SU-DHL-6 (cell line): ENCODE data around the gene RABGAP1.

ENCODE experiments used
- H2AFZ ChIP-seq: fragments of 200-600 bp; sonication (generic); 2 replicates; pipeline ENCODE4 v1.6.1; 2014; ENCODE audit warnings: low read depth, mild to moderate bottlenecking, moderate library complexity, mixed read lengths, antibody characterized with exemption, low read length; ENCODE audit not compliant: severe bottlenecking
- H3F3A ChIP-seq: fragments of 200-600 bp; shearing (Covaris generic); 2 replicates; pipeline ENCODE4 v1.6.0; 2016; ENCODE audit warnings: antibody characterized with exemption, mild to moderate bottlenecking; ENCODE audit not compliant: insufficient read depth
- H3K27ac ChIP-seq: fragments of 200-600 bp; sonication (generic); 2 replicates; pipeline ENCODE4 v1.5.1; 2016; ENCODE audit warnings: low read depth, mild to moderate bottlenecking, low read length, moderate library complexity, mixed read lengths
- H3K27me3 ChIP-seq: fragments of 200-600 bp; sonication (generic), shearing (Covaris generic); 2 replicates; pipeline ENCODE4 v1.6.0; 2014; ENCODE audit warnings: mild to moderate bottlenecking, low read length
- H3K36me3 ChIP-seq: fragments of 200-600 bp; sonication (generic); 2 replicates; pipeline ENCODE4 v1.6.1; 2014; ENCODE audit warnings: mild to moderate bottlenecking, low read length, mixed read lengths
- H3K4me2 ChIP-seq: fragments of 300-600, 200-600 bp; shearing (Covaris generic), sonication (generic); 2 replicates; pipeline ENCODE4 v1.6.0; 2014; ENCODE audit warnings: low read length, low read depth, mild to moderate bottlenecking; ENCODE audit not compliant: poor library complexity, severe bottlenecking
- H3K4me3 ChIP-seq: fragments of 200-600 bp; sonication (generic); 2 replicates; pipeline ENCODE4 v1.5.1; 2014; ENCODE audit warnings: antibody characterized with exemption, low read length, mild to moderate bottlenecking, mixed read lengths; ENCODE audit not compliant: insufficient read depth, poor library complexity, severe bottlenecking
- H3K79me2 ChIP-seq: fragments of 200-600 bp; sonication (generic); 2 replicates; pipeline ENCODE4 v1.6.1; 2014; ENCODE audit warnings: mild to moderate bottlenecking, low read length, moderate library complexity; ENCODE audit not compliant: insufficient read depth
- H3K9ac ChIP-seq: fragments of 200-600 bp; sonication (generic); 2 replicates; pipeline ENCODE4 v1.7.0; 2014; ENCODE audit warnings: mild to moderate bottlenecking, low read length
- H3K9me2 ChIP-seq: fragments of 200-600 bp; sonication (generic); replicated peaks from 2 replicates; pipeline ENCODE4 v1.6.1; 2014; ENCODE audit warnings: low read length; ENCODE audit not compliant: insufficient read depth
- H3K9me3 ChIP-seq: fragments of 200-600 bp; sonication (generic); 2 replicates; pipeline ENCODE4 v1.6.1; 2014; ENCODE audit warnings: low read length, mixed read lengths; ENCODE audit not compliant: insufficient read depth
- H4K20me1 ChIP-seq: fragments of 200-600 bp; sonication (generic); 2 replicates; pipeline ENCODE4 v1.6.1; 2014; ENCODE audit warnings: low read depth, mild to moderate bottlenecking, antibody characterized with exemption, low read length, moderate library complexity, mixed read lengths
- CTCF ChIP-seq: fragments of 200-600 bp; sonication (generic); IDR thresholded peaks from one replicate; pipeline ENCODE4 v1.5.1; 2017; ENCODE audit warnings: antibody characterized with exemption, mild to moderate bottlenecking, low read length, moderate library complexity; ENCODE audit not compliant: insufficient read depth, poor library complexity, severe bottlenecking
- EZH2phosphoT487 ChIP-seq: fragments of 200-600 bp; sonication (generic), shearing (Covaris generic); conservative IDR thresholded peaks from 2 replicates; pipeline ENCODE4 v1.6.1; 2018; ENCODE audit warnings: mild to moderate bottlenecking, antibody characterized with exemption, low read length, moderate library complexity, mixed read lengths

Gene RABGAP1

GRCh38 chr9:123069010-123069481 is 128.2 kb downstream of the RABGAP1 start:
- H4K20me1 ChIP-seq, result no peaks in the 10 kb centered on the region
- H3K36me3 ChIP-seq, result peaks cover 24% of the 10 kb centered on the region
- H3K4me2 ChIP-seq, result no peak overlapping the region
- TF ChIP-seq CTCF (no peak), EZH2phosphoT487 (no peak)
- 0 out of 2 replicates have a peak, but pooled peaks cover 4% of the 10 kb centered on the region for H3F3A ChIP-seq
- H3K9me3 ChIP-seq, result no peaks in the 10 kb centered on the region
- no peak overlapping the region for H3K4me3 ChIP-seq
- H3K9me2 ChIP-seq, result no peaks in the 10 kb centered on the region
- H3K79me2 ChIP-seq, result no peaks in the 10 kb centered on the region
- H2AFZ ChIP-seq, result no peak overlapping the region
- no peaks in the 10 kb centered on the region for H3K27me3 ChIP-seq
- no peak overlapping the region for H3K27ac ChIP-seq
- H3K9ac ChIP-seq, result no peak overlapping the region

- TF ChIP-seq EZH2phosphoT487, result no peak
- TF ChIP-seq CTCF, result no peak
These were observed 129.4 kb downstream of the RABGAP1 start for GRCh38 chr9:123070198-123070597.

GRCh38 chr9:123072407-123072995 is 131.7 kb downstream of the RABGAP1 start:
- Histone ChIP-seq H2AFZ (no peak overlapping the region), H3K27ac (no peak overlapping the region), H3K36me3 (peaks cover 20% of the 10 kb centered on the region), H4K20me1 (no peaks in the 10 kb centered on the region), H3K9ac (no peak overlapping the region), H3K4me3 (no peak overlapping the region), H3K9me3 (no peaks in the 10 kb centered on the region), H3K27me3 (no peaks in the 10 kb centered on the region), H3K9me2 (no peaks in the 10 kb centered on the region), H3F3A (0 out of 2 replicates have a peak, but pooled peaks cover 4% of the 10 kb centered on the region), H3K4me2 (no peak overlapping the region), H3K79me2 (no peaks in the 10 kb centered on the region)
- no peak for TF ChIP-seq CTCF
- no peak for TF ChIP-seq EZH2phosphoT487

More at GRCh38 chr9:123070198-123070597, 129.4 kb downstream of the RABGAP1 start:
- H3F3A ChIP-seq, result 0 out of 2 replicates have a peak, but pooled peaks cover 4% of the 10 kb centered on the region
- H3K4me2 ChIP-seq, result no peak overlapping the region
- no peaks in the 10 kb centered on the region for H3K9me3 ChIP-seq
- no peak overlapping the region for H3K9ac ChIP-seq
- H3K27ac ChIP-seq, result no peak overlapping the region
- H3K36me3 ChIP-seq, result peaks cover 24% of the 10 kb centered on the region
- H3K79me2 ChIP-seq, result no peaks in the 10 kb centered on the region
- no peaks in the 10 kb centered on the region for H4K20me1 ChIP-seq
- no peak overlapping the region for H3K4me3 ChIP-seq
- no peak overlapping the region for H2AFZ ChIP-seq
- no peaks in the 10 kb centered on the region for H3K27me3 ChIP-seq
- H3K9me2 ChIP-seq, result no peaks in the 10 kb centered on the region
